ENCODE data around the gene TMEM141. TPM values are rescaled to one million over a fixed set of nuclear protein-coding genes. Genes with fewer than 3 reads are reported as not detected.

Gene TMEM141
- total and polyA plus RNA-seq, 2 donors from 2014 or later = 96.5 to 403 TPM

DNA sequence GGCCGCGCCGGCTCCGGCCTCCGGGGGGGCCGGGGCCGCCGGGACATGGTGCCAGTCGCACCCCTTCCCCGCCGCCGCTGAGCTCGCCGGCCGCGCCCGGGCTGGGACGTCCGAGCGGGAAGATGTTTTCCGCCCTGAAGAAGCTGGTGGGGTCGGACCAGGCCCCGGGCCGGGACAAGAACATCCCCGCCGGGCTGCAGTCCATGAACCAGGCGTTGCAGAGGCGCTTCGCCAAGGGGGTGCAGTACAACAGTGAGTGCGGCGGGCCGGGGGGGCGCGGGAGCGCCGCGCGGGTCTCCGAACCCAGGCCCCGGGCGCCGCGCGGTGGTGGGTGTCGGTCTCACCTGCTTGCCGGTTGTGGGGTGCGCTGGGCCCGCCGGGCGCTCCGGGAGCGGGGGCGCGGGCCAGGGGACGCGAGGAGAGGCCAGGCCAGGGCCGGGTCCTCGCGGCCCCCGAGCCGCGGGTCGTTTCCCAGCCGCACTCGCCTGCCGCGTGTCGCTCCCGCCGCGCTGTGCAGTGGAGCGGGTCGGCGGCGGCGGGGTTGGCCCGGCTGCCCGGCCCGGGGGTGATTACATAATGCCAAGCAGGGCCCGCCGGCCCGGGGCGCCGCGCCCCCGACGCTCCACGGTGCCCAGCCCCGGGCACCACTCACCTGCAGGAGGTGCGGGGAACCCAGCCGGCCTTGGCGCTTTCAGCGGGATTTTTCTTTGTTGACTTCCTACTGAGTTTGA lies 17.1 kb downstream of the TMEM141 start:
- peaks cover 0 to 12% (median 2%) of the 10 kb centered on the region in 3 donors for H3K36me3 ChIP-seq (ENCODE audit: control insufficient read depth in 2 of 3, insufficient read depth in 3 of 3, low read length in 3 of 3)
- peak overlapping the region in 2 of 3 donors; percentile 28 to 46 for H3K9ac ChIP-seq (ENCODE audit: low read length in 3 of 3)
- intact Hi-C loops (cut with DNase I) = no loop called here
- peak; percentile 48 to 85 (median 68) for DNase-seq
- no peaks in the 10 kb centered on the region for H3K9me3 ChIP-seq (ENCODE audit: control insufficient read depth in 2 of 3, insufficient read depth in 1 of 3, low read length in 3 of 3)
- no peak for FAIRE-seq
- no peaks in the 10 kb centered on the region for H3K27me3 ChIP-seq (ENCODE audit: control insufficient read depth, insufficient read depth, low read length)
- no peak overlapping the region for H3K27ac ChIP-seq (ENCODE audit: low read depth in 2 of 2, low read length in 2 of 2)
- H3K4me1 ChIP-seq (ENCODE audit: control insufficient read depth in 2 of 3, insufficient read depth in 2 of 3, low read depth in 1 of 3, low read length in 3 of 3) = peaks cover 0 to 14% (median 6%) of the 10 kb centered on the region in 3 donors
- H3K4me3 ChIP-seq (ENCODE audit: low read length in 3 of 3) = peak overlapping the region; percentile 62 to 69 (median 66)
- TF ChIP-seq, protein P1, sequence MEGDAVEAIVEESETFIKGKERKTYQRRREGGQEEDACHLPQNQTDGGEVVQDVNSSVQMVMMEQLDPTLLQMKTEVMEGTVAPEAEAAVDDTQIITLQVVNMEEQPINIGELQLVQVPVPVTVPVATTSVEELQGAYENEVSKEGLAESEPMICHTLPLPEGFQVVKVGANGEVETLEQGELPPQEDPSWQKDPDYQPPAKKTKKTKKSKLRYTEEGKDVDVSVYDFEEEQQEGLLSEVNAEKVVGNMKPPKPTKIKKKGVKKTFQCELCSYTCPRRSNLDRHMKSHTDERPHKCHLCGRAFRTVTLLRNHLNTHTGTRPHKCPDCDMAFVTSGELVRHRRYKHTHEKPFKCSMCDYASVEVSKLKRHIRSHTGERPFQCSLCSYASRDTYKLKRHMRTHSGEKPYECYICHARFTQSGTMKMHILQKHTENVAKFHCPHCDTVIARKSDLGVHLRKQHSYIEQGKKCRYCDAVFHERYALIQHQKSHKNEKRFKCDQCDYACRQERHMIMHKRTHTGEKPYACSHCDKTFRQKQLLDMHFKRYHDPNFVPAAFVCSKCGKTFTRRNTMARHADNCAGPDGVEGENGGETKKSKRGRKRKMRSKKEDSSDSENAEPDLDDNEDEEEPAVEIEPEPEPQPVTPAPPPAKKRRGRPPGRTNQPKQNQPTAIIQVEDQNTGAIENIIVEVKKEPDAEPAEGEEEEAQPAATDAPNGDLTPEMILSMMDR (IDR thresholded peaks at IDR 0.05; ENCODE audit: borderline replicate concordance, extremely low read depth, insufficient read depth) = no peak

DNA sequence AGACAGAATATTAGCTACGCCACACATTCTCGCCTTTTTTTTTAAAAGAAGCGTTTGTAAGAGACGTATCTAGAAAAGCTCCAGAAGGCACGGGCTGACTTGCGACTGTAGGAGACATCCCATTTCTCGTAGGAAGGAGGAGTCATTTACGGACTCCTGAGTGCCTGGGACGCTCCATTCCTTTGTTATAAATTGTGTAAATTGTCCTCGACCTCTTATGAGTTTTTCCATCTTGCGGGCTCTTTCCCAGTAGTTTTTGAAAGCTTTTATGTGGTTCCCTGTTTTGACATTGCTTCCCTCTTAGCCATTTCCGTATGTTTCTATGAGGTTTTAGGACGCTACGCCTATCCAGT lies 17.6 kb downstream of the TMEM141 start:
- peaks cover 0 to 14% (median 6%) of the 10 kb centered on the region in 3 donors for H3K4me1 ChIP-seq (ENCODE audit: control insufficient read depth in 2 of 3, insufficient read depth in 2 of 3, low read depth in 1 of 3, low read length in 3 of 3)
- H3K27me3 ChIP-seq (ENCODE audit: control insufficient read depth, insufficient read depth, low read length) = no peaks in the 10 kb centered on the region
- DNase-seq (peak in 1 of 5 donors; percentile 34), FAIRE-seq (no peak)
- intact Hi-C loops (cut with DNase I) = no loop called here
- peak overlapping the region in 2 of 3 donors; percentile 28 to 42 for H3K9ac ChIP-seq (ENCODE audit: low read length in 3 of 3)
- TF ChIP-seq, protein P1 (IDR thresholded peaks at IDR 0.05; ENCODE audit: borderline replicate concordance, extremely low read depth, insufficient read depth) = no peak
- H3K4me3 ChIP-seq (ENCODE audit: low read length in 3 of 3) = peak overlapping the region; percentile 16 to 69 (median 62)
- H3K36me3 ChIP-seq (ENCODE audit: control insufficient read depth in 2 of 3, insufficient read depth in 3 of 3, low read length in 3 of 3) = peaks cover 0 to 12% (median 2%) of the 10 kb centered on the region in 3 donors
- no peaks in the 10 kb centered on the region for H3K9me3 ChIP-seq (ENCODE audit: control insufficient read depth in 2 of 3, insufficient read depth in 1 of 3, low read length in 3 of 3)
- H3K27ac ChIP-seq (ENCODE audit: low read depth in 2 of 2, low read length in 2 of 2) = no peak overlapping the region

DNA sequence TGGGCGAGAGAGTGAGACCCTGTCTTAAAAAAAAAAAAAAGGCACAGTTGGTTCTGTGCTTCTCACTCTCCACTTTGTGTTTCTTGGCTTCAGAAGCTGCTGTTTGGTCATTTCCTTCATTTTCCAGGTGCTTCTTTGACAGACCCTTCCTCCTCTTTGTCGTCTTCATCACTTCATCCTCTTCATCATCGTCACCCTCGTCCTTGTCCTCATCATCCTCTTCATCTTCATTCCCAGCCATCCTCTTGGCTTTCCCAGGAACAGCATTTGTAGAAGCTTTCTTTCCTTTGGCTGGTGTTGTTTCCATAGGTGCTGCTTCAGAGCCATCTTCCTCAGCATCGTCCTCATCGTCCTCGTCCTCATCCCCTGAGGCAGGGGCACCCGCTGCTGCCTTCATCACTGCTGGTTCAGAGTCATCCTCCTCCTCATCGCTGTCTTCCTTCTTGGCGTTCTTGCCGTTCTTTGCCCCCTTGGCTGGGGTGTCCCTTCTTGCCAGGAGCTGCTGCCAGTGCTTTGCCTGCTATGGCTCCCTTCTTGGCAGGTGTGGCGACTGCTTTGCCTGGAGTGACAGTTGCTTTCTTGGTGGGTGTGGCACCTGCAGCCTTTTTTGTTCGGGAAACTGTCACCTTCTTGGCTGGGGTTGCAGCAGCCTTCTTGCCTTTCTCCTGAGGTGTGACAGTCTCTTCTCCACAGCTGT lies 23.7 kb downstream of the TMEM141 start:
- FAIRE-seq (no peak), DNase-seq (peak in 1 of 5 donors; percentile 28)
- peaks cover 0 to 8% (median 8%) of the 10 kb centered on the region in 3 donors for H3K36me3 ChIP-seq (ENCODE audit: control insufficient read depth in 2 of 3, insufficient read depth in 3 of 3, low read length in 3 of 3)
- H3K4me3 ChIP-seq (ENCODE audit: low read length in 3 of 3) = no peak overlapping the region
- H3K9ac ChIP-seq (ENCODE audit: low read length in 3 of 3) = no peak overlapping the region
- no peaks in the 10 kb centered on the region for H3K4me1 ChIP-seq (ENCODE audit: control insufficient read depth in 2 of 3, insufficient read depth in 2 of 3, low read depth in 1 of 3, low read length in 3 of 3)
- intact Hi-C loops (cut with DNase I) = no loop called here
- H3K9me3 ChIP-seq (ENCODE audit: control insufficient read depth in 2 of 3, insufficient read depth in 1 of 3, low read length in 3 of 3) = no peaks in the 10 kb centered on the region
- TF ChIP-seq, protein P1 (IDR thresholded peaks at IDR 0.05; ENCODE audit: borderline replicate concordance, extremely low read depth, insufficient read depth) = no peak
- no peak overlapping the region for H3K27ac ChIP-seq (ENCODE audit: low read depth in 2 of 2, low read length in 2 of 2)
- no peaks in the 10 kb centered on the region for H3K27me3 ChIP-seq (ENCODE audit: control insufficient read depth, insufficient read depth, low read length)
